ENCODE results near the gene GNPDA1. TPM values are rescaled to one million over a fixed set of nuclear protein-coding genes. Genes with fewer than 3 reads are reported as not detected.
A peak's percentile ranks its signal among the peaks of the same experiment; 100 is the strongest.

GNPDA1 gene
- total and polyA plus RNA-seq, 9 of the 15 experiments (the other 6 are each of a cell fraction or from before 2014, with no cell fraction given) = 14.1 to 145 (median 52.2) TPM

GRCh38 chr5:142048272-142048671 lies 35.4 kb upstream of the GNPDA1 start:
- ATAC-seq (peak; percentile 67), DNase-seq (ENCODE audit: extremely low read depth in 1 of 4, low spot score in 3 of 4) (peak in 1 of 4 experiments; percentile 13), FAIRE-seq (no peak)
- Histone ChIP-seq H3K27me3 (ENCODE audit: control insufficient read depth in 2 of 2, insufficient read depth in 2 of 2, low read length in 2 of 2) (no peaks in the 10 kb centered on the region), H2AFZ (ENCODE audit: low read depth, low read length) (0 out of 2 replicates have a peak overlapping the region, but pooled peaks have one; percentile 83), H3K79me2 (ENCODE audit: control insufficient read depth, insufficient read depth, low read length) (no peaks in the 10 kb centered on the region), H4K20me1 (replicated peaks; ENCODE audit: control insufficient read depth, insufficient read depth, low read length) (no peaks in the 10 kb centered on the region), H3K4me3 (no peak overlapping the region), H3K4me1 (replicated peaks in 1 of 2; ENCODE audit: control insufficient read depth in 2 of 2, insufficient read depth in 2 of 2, low read length in 2 of 2) (peaks cover 0 to 3% of the 10 kb centered on the region in 2 experiments; a peak in 2 of 5 replicates), H3K9ac (ENCODE audit: insufficient read depth in 1 of 2, low read depth in 2 of 2, low read length in 2 of 2) (peak overlapping the region in 1 of 2 experiments; percentile 35; a peak in 1 of 4 replicates), H3K9me1 (ENCODE audit: control insufficient read depth, insufficient read depth, low read length) (no peaks in the 10 kb centered on the region), H3K36me3 (ENCODE audit: control insufficient read depth, insufficient read depth, low read length) (no peaks in the 10 kb centered on the region), H3K4me2 (ENCODE audit: insufficient read depth, low read length) (no peak overlapping the region), H3K27ac (ENCODE audit: extremely low read depth, low read depth, low read length) (no peak overlapping the region), H3K9me3 (replicated peaks; ENCODE audit: control insufficient read depth, insufficient read depth, low read depth, low read length) (no peaks in the 10 kb centered on the region)
- intact Hi-C loops (cut with micrococcal nuclease) = loop anchor here (5.0 kb wide), 1 partner anchor 94 kb away; no protein-coding TSS in a partner anchor
- TF ChIP-seq REST (IDR thresholded peaks at IDR 0.05; ENCODE audit: borderline replicate concordance) (peak; percentile 15; the same call in 1 of the 2 replicates), REST (CRISPR knock-in tag; IDR thresholded peaks at IDR 0.05; ENCODE audit: low read depth) (no peak), RAD21 (CRISPR knock-in tag; conservative IDR thresholded peaks at IDR 0.05 in 1 of 2, IDR thresholded peaks at IDR 0.05 in 1 of 2) (peak in 1 of 2 experiments; percentile 40; a peak in 2 of 4 replicates), CTCF (IDR thresholded peaks at IDR 0.05 in 2 of 3, conservative IDR thresholded peaks at IDR 0.05 in 1 of 3; ENCODE audit: insufficient read depth in 2 of 3, low read depth in 1 of 3, low read length in 3 of 3) (peak in 2 of 3 experiments; percentile 17 to 26; a peak in 2 of 6 replicates), STAT6 (CRISPR knock-in tag; IDR thresholded peaks at IDR 0.05) (no peak)
- POLR2A ChIA-PET = interaction anchor here (0.6 to 0.8 kb wide), 2 partner anchors 13 to 47 kb away, joined by 3 read pairs; no protein-coding TSS in a partner anchor
- 29% methylated on average over 7 of the region's 7 CpGs for WGBS (ENCODE audit: insufficient coverage, low coverage, missing lambda C conversion rate)
- BruUV-seq (replicated peaks) = no TSS peak
- CTCF ChIA-PET (ENCODE audit: low intra/inter-chr PET ratio) = interaction anchor here (0.7 kb wide), 1 partner anchor 96 kb away, joined by 3 read pairs; no protein-coding TSS in a partner anchor
- in situ Hi-C loops (cut with MboI) = no loop called here
